GM15510 (cell line): ENCODE results near the gene MNAT1.

Source experiments
- POLR2A ChIP-seq: IDR thresholded peaks from 3 replicates; pipeline ENCODE4 v1.6.1; 2011; ENCODE audit warnings: borderline replicate concordance; ENCODE audit not compliant: insufficient read length; ENCODE audit errors: extremely low read depth

Gene MNAT1

DNA sequence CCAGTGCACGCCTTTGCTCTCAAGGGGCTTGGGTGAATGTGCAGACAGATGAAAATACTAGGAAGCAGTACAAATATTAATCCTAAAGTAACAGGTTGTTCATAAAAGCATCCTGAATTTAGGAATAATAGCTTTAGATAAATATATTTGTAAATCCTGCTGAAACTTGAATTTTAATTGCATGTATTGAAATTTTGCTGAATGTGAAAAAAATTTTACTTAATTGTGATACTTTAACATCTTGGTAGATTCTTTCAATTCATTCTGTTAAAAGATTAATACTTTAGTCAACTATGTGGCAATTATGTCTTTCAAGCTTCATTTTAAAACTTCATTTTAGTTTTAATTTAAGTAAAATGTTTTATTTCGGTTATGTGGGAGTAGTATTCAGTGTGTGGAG lies 251.9 kb downstream of the MNAT1 start:
- no peak for TF ChIP-seq POLR2A

DNA sequence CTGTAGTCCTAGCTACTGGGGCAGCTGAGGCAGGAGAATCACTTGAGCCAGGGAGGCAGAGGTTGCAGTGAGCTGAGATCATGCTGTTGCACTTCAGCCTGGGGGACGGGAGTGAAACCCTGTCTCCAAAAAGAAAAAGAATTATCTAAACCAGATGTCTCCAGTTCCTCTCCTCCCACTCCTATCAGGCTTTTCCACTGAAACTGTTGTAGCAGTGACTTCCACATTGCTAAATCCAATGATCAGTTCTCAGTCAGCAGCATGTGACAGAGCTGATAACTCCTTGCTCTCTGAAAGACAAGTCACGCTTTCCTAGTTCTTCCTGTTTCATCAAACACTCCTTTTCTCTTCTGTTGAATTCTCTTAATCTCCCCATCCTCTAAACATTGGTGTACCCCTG lies 255.0 kb downstream of the MNAT1 start:
- TF ChIP-seq POLR2A = no peak

DNA sequence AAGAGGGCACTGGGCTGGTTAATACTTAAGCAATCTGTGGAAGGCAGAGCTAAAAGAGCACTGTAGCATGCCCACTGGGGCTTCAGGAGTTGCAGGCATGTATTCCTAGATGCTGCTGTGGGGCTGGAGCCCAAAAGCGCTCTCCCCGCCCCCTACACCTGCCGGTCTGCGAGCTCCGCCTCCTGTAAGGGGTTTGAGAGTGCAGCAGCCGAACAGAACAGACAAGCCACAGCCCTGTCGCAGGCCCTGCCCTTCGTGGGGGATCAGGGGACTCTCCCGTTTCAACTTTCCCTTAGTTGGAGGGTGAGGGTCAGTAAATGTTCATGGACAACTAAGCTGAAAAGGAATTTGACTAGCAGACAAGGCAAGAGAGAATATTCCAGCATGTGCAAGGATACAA lies 264.1 kb downstream of the MNAT1 start:
- no peak for TF ChIP-seq POLR2A

DNA sequence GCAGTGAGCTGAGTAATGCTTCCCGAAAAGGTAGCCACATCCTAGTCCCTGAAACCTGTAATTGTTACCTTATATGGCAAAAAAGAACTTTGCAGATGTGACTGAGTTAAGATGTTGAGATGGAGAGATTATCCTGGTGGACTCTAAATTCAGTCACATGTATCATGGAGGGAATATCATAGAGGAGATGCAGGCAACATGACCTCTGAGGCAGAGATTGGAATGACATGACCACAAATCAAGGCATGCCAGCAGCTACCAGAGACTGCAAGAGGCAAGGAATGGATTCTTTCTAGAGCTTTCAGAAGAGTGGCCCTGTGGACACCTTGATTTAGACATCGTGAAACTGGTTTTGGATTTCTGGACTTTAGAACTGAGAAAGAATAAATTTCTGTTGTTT lies 265.0 kb downstream of the MNAT1 start:
- TF ChIP-seq POLR2A = no peak

DNA sequence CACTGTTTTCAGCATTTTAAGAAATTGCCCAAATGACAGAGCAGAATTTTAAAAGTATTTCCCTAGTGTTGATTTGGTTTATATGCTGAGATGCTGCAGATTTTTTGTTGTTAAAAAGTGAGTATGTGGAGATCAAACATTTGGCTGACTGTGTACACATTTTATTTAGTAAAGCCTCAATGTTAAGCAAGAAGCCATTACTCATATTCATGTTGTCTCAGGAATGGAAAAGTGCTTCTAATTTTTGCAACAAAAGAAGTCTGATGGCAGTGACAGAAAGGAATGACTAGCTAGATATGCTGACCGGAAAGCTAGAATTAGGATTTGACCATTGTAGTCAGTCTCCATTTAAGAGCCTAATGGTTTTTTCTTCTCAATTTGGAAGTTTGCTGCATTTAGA lies 269.0 kb downstream of the MNAT1 start:
- no peak for TF ChIP-seq POLR2A

DNA sequence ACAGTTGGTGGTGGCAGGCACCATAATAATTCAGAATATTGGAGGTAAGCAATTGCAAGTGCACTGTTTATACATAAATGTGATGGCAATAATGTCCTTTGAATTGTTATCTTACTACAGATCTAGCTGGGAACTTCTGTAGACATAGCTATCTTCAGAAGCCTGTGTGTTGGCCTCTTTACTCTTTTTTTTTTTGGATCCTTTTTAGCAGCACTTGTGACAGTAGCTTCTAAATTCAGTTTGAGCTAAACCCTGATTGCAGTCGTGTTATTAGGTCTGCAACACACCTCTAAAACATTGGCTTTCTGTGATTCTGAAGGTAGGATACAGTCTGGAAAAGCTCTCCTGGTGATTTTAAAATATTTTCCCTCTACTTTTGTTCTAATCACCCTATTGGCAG lies 285.0 kb downstream of the MNAT1 start:
- no peak for TF ChIP-seq POLR2A
